CD4-positive, alpha-beta T cell treated with Interleukin-17A for 1 hour (primary cell): Measurements from ENCODE around the gene DIAPH2.
A peak's percentile ranks its signal among the peaks of the same experiment; 100 is the strongest.
"Not testable (repeated sequence)": the region's sequence is repeated elsewhere in the genome, so short reads cannot be mapped to it uniquely, and the experiment has no call there.

ENCODE experiments used
- DNase-seq: peaks from one replicate; pipeline ENCODE4 v3.0.0-alpha.2; 2020

The DIAPH2 gene

GRCh38 chrX:96684339-96685209, at the start of gene DIAPH2:
DIAPH2 (plus strand) TSS chrX:96684842.
- peak; percentile 81 for DNase-seq

- no peak for DNase-seq
Measured at GRCh38 chrX:96650023-96650422, 34.6 kb upstream of the DIAPH2 start.

DNA sequence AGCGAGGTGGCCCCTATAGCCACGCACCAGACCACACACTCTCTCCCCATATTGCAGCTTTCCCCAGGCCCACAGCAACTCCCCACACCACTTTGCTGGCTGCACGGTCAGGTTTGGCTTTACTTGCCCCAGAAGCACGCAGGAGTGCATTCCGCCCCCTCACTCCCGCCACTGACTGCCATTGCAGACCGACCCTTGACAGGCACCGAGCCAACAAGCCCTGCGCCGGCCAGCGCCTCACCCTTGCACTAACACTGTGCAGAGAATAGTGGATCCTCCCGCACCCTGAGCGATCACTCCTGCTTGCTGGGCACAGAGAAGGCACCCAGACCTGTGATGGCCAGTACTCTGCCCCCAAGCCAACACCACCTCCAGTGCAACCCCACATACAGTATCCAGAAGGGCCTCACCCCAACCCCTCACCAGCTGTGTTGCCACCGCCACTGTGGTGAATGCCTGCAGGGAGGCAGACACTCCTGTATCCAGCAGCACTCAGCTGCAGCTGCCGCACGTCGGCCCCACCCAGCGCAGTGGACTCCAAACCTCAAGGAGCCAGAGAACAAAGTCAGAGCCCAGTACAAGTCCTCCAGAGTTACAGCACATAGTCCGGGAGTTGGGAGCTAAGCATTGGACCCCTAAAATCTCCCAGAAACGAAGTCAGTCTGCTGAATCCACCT, 28.6 kb upstream of the DIAPH2 start:
- DNase-seq = no peak

DNA sequence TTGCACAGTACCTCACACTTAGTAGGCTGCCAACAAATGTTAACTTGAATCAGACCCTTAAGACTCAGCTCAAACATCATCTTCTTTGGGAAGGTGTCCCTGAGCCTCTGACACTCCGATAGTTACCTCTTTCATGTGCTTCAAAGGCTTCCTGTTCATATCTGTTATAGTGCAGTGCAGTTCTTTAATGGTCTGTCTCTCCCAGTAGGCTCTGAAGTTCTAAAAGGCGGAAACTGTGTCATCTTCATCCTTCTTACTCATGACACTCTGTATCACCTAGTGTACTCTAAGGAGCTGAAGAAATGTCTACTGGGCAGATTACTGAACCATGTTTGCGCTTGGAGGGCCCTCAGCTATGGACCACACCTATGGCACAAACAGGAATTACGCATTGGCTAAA, 2.1 kb upstream of the DIAPH2 start:
- peak; percentile 36 for DNase-seq

GRCh38 chrX:96683997-96684338, 674 bp upstream of the DIAPH2 start:
- no peak for DNase-seq

DNA sequence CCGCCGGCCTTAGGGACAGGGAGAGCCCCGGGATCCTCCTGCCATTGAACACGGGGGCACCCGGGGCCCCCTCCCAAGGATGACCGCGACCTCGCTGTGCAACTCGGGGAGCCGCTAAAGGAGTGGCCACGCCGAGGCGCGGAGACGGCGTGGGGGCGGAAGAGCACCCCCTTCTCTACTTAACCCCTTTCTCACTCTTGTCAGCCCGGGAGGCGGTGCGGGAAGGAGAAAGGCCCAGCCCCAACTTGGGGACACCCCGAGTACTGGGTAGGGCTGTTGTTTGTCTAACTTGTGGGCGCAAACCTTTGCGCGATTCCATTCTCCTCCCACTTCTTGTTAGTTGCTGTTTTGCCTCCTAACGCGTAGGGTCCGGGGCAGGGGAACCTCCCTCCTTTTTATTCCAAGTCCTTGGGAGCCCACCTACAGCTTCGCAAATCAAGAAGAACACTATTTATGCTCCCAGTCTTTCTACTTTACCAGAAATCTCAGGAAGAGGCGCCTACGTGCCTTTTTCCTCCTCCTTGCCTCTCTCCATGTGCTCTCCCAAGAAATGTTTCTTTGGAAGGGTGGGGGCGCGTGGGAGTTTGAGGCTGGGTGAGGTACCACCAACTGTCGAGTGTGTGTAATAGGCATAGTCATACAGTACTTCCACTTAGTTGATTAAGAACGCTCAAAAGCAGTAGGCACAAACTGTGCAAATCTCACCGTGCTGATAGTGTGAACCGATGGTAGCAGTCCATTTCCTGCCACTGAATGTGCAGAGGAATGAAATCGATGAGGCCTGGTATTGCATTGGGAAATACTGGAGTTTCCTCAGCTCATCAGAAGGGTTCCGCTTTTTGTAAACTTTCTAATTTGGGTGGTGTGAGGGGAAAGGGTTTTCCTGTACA, 813 bp downstream of the DIAPH2 start:
- DNase-seq = peak; percentile 46

DNA sequence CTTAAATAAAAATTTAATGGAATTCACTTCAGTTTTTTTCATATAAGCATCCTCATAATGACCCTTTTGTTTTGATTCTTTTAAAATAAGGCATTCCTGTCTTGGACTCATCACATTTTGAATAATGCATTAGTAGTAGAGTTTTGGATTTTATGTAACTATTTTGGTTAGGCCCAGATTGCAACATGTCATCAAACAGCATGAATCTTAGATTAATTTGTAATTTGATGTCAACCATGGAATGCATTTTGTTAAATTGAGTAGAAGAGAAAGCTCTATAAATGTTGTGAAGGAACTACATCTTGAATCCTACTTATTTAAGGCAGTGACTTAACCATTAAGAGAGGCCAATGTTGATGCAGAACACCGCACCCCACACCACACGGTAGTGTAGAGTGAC, 3.1 kb downstream of the DIAPH2 start:
- DNase-seq = no peak

DNA sequence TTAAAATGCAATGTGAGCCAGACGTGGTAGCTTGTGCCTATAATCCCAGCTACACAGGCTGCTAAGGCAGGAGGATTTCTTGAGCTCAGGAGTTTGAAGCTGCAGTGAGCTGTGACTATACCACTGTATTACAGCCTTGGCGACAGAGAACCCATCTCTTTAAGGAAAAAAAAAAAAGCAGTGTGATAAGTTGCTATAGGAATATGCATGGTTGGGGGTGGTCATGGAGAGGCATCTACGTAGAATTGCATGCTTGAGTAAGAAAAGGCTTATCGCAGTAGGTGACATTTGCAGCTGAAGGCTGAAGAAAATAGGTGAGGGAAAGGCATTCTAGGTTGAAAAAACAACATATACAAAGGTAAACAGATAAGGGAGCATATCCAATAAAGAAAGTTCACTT, 4.1 kb downstream of the DIAPH2 start:
- DNase-seq = no peak

- no peak for DNase-seq
Measured at GRCh38 chrX:96689991-96690390, 5.3 kb downstream of the DIAPH2 start.

GRCh38 chrX:96692454-96692853, 7.8 kb downstream of the DIAPH2 start:
- no peak for DNase-seq

- no peak for DNase-seq
Measured at GRCh38 chrX:96692890-96693289, 8.2 kb downstream of the DIAPH2 start.

- DNase-seq = no peak
Measured at GRCh38 chrX:96693407-96693806, 8.8 kb downstream of the DIAPH2 start.

DNA sequence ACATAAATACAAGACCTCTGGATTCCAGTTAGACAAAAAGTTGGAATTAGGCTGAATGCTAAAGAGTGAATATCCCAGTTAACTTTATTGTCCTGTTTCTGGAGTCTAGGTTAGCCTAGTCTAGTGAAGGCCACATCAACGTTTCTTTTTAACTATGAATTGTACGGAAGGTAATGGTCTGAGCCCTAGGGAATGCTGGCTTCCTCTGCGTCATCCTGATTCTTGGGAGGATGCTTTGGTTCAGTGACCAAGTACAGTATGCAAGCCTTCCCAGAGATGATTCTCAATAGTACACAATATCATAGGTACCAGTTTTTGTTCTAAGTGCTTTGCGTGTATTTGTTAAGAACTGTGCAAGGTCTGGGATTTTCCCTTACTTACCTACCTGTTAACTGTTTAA, 11.8 kb downstream of the DIAPH2 start:
- no peak for DNase-seq

GRCh38 chrX:96700625-96701024, 16.0 kb downstream of the DIAPH2 start:
- DNase-seq = no peak

- no peak for DNase-seq
Measured at GRCh38 chrX:96703379-96703778, 18.7 kb downstream of the DIAPH2 start.

GRCh38 chrX:96703816-96704215, 19.2 kb downstream of the DIAPH2 start:
- DNase-seq = no peak

GRCh38 chrX:96704629-96705028, 20.0 kb downstream of the DIAPH2 start:
- DNase-seq = no peak

GRCh38 chrX:96705905-96706304, 21.3 kb downstream of the DIAPH2 start:
- DNase-seq = no peak

DNA sequence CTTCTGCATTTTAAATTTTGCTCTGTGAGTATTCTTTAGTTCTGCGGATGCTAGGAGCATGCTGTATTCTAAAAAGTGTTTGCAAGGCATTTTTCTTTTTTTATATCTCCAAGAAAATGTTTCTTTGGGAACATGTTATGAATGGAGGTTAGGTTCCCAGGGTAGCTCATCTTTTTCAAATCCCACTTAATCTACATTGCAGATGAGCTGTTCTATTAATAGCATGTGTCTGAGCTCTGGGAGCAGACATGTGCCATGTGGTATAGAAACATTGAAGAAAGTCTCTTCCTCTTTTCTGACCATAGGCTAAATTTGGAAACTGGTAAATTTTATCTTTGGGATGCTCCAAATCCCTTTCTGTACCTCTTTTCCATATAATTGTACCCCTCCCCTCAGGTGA, 23.2 kb downstream of the DIAPH2 start:
- DNase-seq = no peak

DNA sequence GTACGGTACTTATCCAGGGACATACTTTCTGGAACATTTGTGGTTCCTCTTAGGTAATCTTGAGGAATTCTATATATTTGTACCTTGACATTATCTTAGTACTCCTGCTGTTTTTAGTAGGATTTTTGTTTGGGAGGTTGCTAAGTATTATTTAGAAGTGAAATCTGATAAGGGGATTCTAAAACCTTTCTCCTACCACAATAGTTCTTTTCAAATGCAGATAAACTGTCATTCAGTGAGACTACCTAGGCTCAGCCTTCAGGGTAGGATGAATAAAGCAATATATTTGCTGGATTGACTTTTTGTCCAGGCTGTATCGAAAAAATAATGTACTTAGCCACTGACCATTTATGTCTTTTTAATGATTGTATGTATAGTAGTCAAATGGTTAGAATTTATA, 25.4 kb downstream of the DIAPH2 start:
- DNase-seq = no peak

GRCh38 chrX:96713303-96713702, 28.7 kb downstream of the DIAPH2 start:
- DNase-seq = no peak

- DNase-seq = not testable (repeated sequence)
Measured at GRCh38 chrX:96714393-96714792, 29.8 kb downstream of the DIAPH2 start.

- no peak for DNase-seq
Measured at GRCh38 chrX:96715481-96715880, 30.8 kb downstream of the DIAPH2 start.
